B cell (primary cell): Measurements from ENCODE around the gene CLASP1. TPM values are rescaled to one million over a fixed set of nuclear protein-coding genes. Genes with fewer than 3 reads are reported as not detected.

ENCODE experiments used
- ATAC-seq: fragments of 200-7000 bp; cut with Tn5 transposase; one replicate; pipeline ENCODE4 v1.10.0; 2021; ENCODE audit warnings: low read depth, mild to moderate bottlenecking, moderate number of reproducible peaks, moderate library complexity
- CTCF ChIA-PET: fragments of 350-600 bp; sonication (Branson Sonifier 250); formaldehyde crosslinking; loops from one replicate; lab custom pipeline; 2021; ENCODE audit warnings: antibody characterized with exemption, inconsistent platforms; lab: Charles Lee
- POLR2A ChIA-PET: fragments of 350-600 bp; sonication (Branson Sonifier 250); formaldehyde crosslinking; loops from one replicate; lab custom pipeline; 2021; ENCODE audit warnings: antibody characterized with exemption; lab: Charles Lee
- DNase-seq: peaks from one replicate; pipeline ENCODE4 v3.0.0; 2013
- H2AFZ ChIP-seq: 2 replicates; pipeline ENCODE4 v1.6.1; 2012; ENCODE audit warnings: mild to moderate bottlenecking, low read depth, low read length; ENCODE audit not compliant: insufficient read depth, poor library complexity, severe bottlenecking
- H3K27ac ChIP-seq, 2 donors: 1 replicate in 1 of 2; 2 replicates in 1 of 2; pipeline ENCODE4 v1.5.1; 2012 to 2013; ENCODE audit warnings: low read length in 2 of 2, mild to moderate bottlenecking in 2 of 2, moderate library complexity in 1 of 2
- H3K27me3 ChIP-seq, 4 experiments: fragments of 200-600 bp in 1 of 4; sonication (generic) in 1 of 4; replicated peaks in 1 of 4; 1 replicate in 2 of 4; 2 replicates in 2 of 4; pipeline versions ENCODE4 v1.6.1 to v1.7.0; 2013 to 2016; ENCODE audit warnings: low read length in 3 of 4, mild to moderate bottlenecking in 2 of 4, mixed read lengths in 1 of 4, moderate library complexity in 1 of 4; ENCODE audit not compliant: insufficient read depth in 4 of 4, control insufficient read depth in 3 of 4; ENCODE audit errors: control extremely low read depth in 1 of 4
- H3K36me3 ChIP-seq, 2 experiments: replicated peaks in 1 of 2; 1 replicate in 1 of 2; 2 replicates in 1 of 2; pipeline versions ENCODE4 v1.6.1 to v1.7.1; 2013; ENCODE audit warnings: low read length in 1 of 2; ENCODE audit not compliant: insufficient read depth in 2 of 2, control insufficient read depth in 1 of 2; ENCODE audit errors: control extremely low read depth in 1 of 2, extremely low read depth in 1 of 2
- H3K4me1 ChIP-seq, 2 donors: fragments of 200-600 bp in 1 of 2; sonication (generic) in 1 of 2; 1 replicate in 1 of 2; 2 replicates in 1 of 2; pipeline versions ENCODE4 v1.5.1 to v1.6.1; 2013 to 2017; ENCODE audit warnings: low read length in 2 of 2; ENCODE audit not compliant: control insufficient read depth in 2 of 2, insufficient read depth in 2 of 2
- H3K4me2 ChIP-seq: replicated peaks from 2 replicates; pipeline ENCODE3; 2012; ENCODE audit warnings: mild to moderate bottlenecking, low read depth, low read length; ENCODE audit not compliant: poor library complexity, severe bottlenecking
- H3K4me3 ChIP-seq, 5 experiments: fragments of 200-600 bp in 1 of 5; sonication (generic) in 1 of 5; 1 replicate in 3 of 5; 2 replicates in 2 of 5; pipeline versions ENCODE4 v1.5.1 to v1.7.0; 2011 to 2016; ENCODE audit warnings: low read length in 4 of 5, mild to moderate bottlenecking in 4 of 5, low read depth in 2 of 5, control low read depth in 1 of 5, moderate library complexity in 1 of 5; ENCODE audit not compliant: insufficient read depth in 1 of 5; ENCODE audit errors: control extremely low read depth in 1 of 5, extremely low read depth in 1 of 5
- H3K79me2 ChIP-seq: fragments of 200-600 bp; sonication (generic); one replicate; pipeline ENCODE4 v1.6.0; 2016; ENCODE audit warnings: low read length; ENCODE audit not compliant: control insufficient read depth, insufficient read depth
- H3K9ac ChIP-seq: fragments of 200-600 bp; sonication (generic); 2 replicates; pipeline ENCODE4 v1.6.1; 2017; ENCODE audit warnings: mild to moderate bottlenecking, low read length, moderate library complexity
- H3K9me3 ChIP-seq, 3 donors: one replicate each; pipeline versions ENCODE4 v1.6.1 to v1.7.1; 2013; ENCODE audit warnings: low read length in 2 of 3; ENCODE audit not compliant: control insufficient read depth in 2 of 3, insufficient read depth in 1 of 3; ENCODE audit errors: control extremely low read depth in 1 of 3
- H4K20me1 ChIP-seq: 2 replicates; pipeline ENCODE4 v1.6.0; 2012; ENCODE audit warnings: mild to moderate bottlenecking, low read length; ENCODE audit not compliant: insufficient read depth, control insufficient read depth, poor library complexity, severe bottlenecking
- H3K27ac Mint-ChIP-seq: one replicate; pipeline ENCODE4 v1.8.0; 2021; ENCODE audit warnings: mixed read lengths
- H3K27me3 Mint-ChIP-seq: one replicate; pipeline ENCODE4 v1.8.0; 2021; ENCODE audit warnings: mixed read lengths
- H3K4me1 Mint-ChIP-seq: one replicate; pipeline ENCODE4 v1.8.0; 2021; ENCODE audit warnings: mixed read lengths
- H3K4me3 Mint-ChIP-seq: one replicate; pipeline ENCODE4 v1.8.0; 2021; ENCODE audit warnings: mixed read lengths
- H3K9me3 Mint-ChIP-seq: one replicate; pipeline ENCODE4 v1.8.0; 2022; ENCODE audit warnings: mixed read lengths; ENCODE audit not compliant: insufficient read depth
- CTCF ChIP-seq: fragments of 200-600 bp; IDR thresholded peaks from one replicate; pipeline ENCODE4 v1.8.0; 2022; ENCODE audit warnings: antibody characterized with exemption, mild to moderate bottlenecking
- EZH2 ChIP-seq: IDR thresholded peaks from 2 replicates; pipeline ENCODE4 v1.6.1; 2012; ENCODE audit warnings: borderline replicate concordance, low read depth, mild to moderate bottlenecking, moderate library complexity, low read length; ENCODE audit not compliant: insufficient read depth, poor library complexity, severe bottlenecking
- WGBS: methylation state at CpG from one replicate; pipeline ENCODE4 v1.1.5; 2013; ENCODE audit warnings: missing lambda C conversion rate; ENCODE audit not compliant: insufficient coverage; 5-methylcytosine and 5-hydroxymethylcytosine counted together
- intact Hi-C: fragments of 100-400 bp; cut with micrococcal nuclease; formaldehyde crosslinking; loops from one replicate; pipeline ENCODE4 v1.10.0; 2022
- polyA plus RNA-seq: library from polyadenylated mRNA; depleted of rRNA; stranded (reverse); fragments of >200 nt; gene quantifications from 2 replicates; pipeline ENCODE4 v1.2.3, GENCODE V29; 2012
- total RNA-seq, 2 donors: library from RNA; stranded (reverse); fragments of 120-200 nt in 1 of 2; gene quantifications; 1 replicate in 1 of 2; 2 replicates in 1 of 2; pipeline versions ENCODE4 v1.2.3 to v1.2.4, GENCODE V29; 2013 to 2022

The CLASP1 gene
- total and polyA plus RNA-seq, 2 donors (not counting 1 experiment from before 2014, with no cell fraction given): 8.7 to 88.0 TPM

- H3K27ac ChIP-seq: no peak overlapping the region
- no peak overlapping the region for H3K27ac Mint-ChIP-seq
- H3K9me3 ChIP-seq: no peaks in the 10 kb centered on the region
- intact Hi-C loops: no loop called here
- H3K27me3 ChIP-seq: no peaks in the 10 kb centered on the region
- POLR2A ChIA-PET: no interaction called here
- no peak overlapping the region for H3K4me3 Mint-ChIP-seq
- H3K9me3 Mint-ChIP-seq: no peaks in the 10 kb centered on the region
- H3K4me1 ChIP-seq: no peaks in the 10 kb centered on the region
- no peak for DNase-seq
- H3K4me3 ChIP-seq: no peak overlapping the region
- CTCF ChIA-PET: no interaction called here
- H3K9ac ChIP-seq: no peak overlapping the region
- TF ChIP-seq EZH2 (no peak), CTCF (no peak)
- ATAC-seq: no peak
- H3K79me2 ChIP-seq: no peaks in the 10 kb centered on the region
- H4K20me1 ChIP-seq: no peaks in the 10 kb centered on the region
- H3K4me2 ChIP-seq: no peak overlapping the region
- WGBS: 98% methylated on average over 14 of the region's 14 CpGs
- H3K27me3 Mint-ChIP-seq: no peaks in the 10 kb centered on the region
- H3K36me3 ChIP-seq: peaks cover 0 to 81% of the 10 kb centered on the region in 2 experiments
- no peak overlapping the region for H2AFZ ChIP-seq
- H3K4me1 Mint-ChIP-seq: no peaks in the 10 kb centered on the region
Observed at GRCh38 chr2:121365061-121365460, 284.2 kb downstream of the CLASP1 start.

GRCh38 chr2:121363632-121364420 lies 285.4 kb downstream of the CLASP1 start:
- H3K9me3 ChIP-seq: no peaks in the 10 kb centered on the region
- H3K4me1 Mint-ChIP-seq: no peaks in the 10 kb centered on the region
- DNase-seq (no peak), ATAC-seq (no peak)
- H3K4me2 ChIP-seq: no peak overlapping the region
- peaks cover 0 to 91% of the 10 kb centered on the region in 2 experiments for H3K36me3 ChIP-seq
- no peak overlapping the region for H3K27ac ChIP-seq
- no peaks in the 10 kb centered on the region for H3K27me3 ChIP-seq
- no peaks in the 10 kb centered on the region for H4K20me1 ChIP-seq
- intact Hi-C loops: no loop called here
- H3K27me3 Mint-ChIP-seq: no peaks in the 10 kb centered on the region
- no peaks in the 10 kb centered on the region for H3K4me1 ChIP-seq
- WGBS: 93% methylated on average over 4 of the region's 5 CpGs
- H3K4me3 Mint-ChIP-seq: no peak overlapping the region
- ChIA-PET CTCF (interaction anchor here (0.6 to 1.4 kb wide), 3 partner anchors 15 to 49 kb away, joined by 3 to 4 read pairs (median 3); no protein-coding TSS in a partner anchor), POLR2A (interaction anchor here (0.6 kb wide), 1 partner anchor 1604 kb away, joined by 5 read pairs; the partner anchor contains the start of gene PTPN4)
- TF ChIP-seq EZH2 (no peak), CTCF (no peak)
- no peaks in the 10 kb centered on the region for H3K9me3 Mint-ChIP-seq
- no peak overlapping the region for H2AFZ ChIP-seq
- no peaks in the 10 kb centered on the region for H3K79me2 ChIP-seq
- no peak overlapping the region for H3K9ac ChIP-seq
- H3K4me3 ChIP-seq: no peak overlapping the region
- H3K27ac Mint-ChIP-seq: no peak overlapping the region
